Tibial artery (tissue), 4 donors: ENCODE results near the gene GIPC2.

Source experiments
- DNase-seq, 2 donors: peaks; one replicate each; pipeline ENCODE4 v3.0.0-alpha.2; 2019
- H3K27ac ChIP-seq, 2 donors: fragments of 200-600 bp; sonication (generic) in 1 of 2; 1 replicate in 1 of 2; 2 replicates in 1 of 2; pipeline ENCODE4 v1.5.1; 2018 to 2019; ENCODE audit warnings: mild to moderate bottlenecking in 1 of 2
- H3K27me3 ChIP-seq, 2 donors: fragments of 200-600 bp; sonication (generic) in 1 of 2; one replicate each; pipeline versions ENCODE4 v1.5.1 to v1.6.0; 2016 to 2019
- H3K36me3 ChIP-seq, 3 donors: fragments of 200-600 bp; sonication (generic) in 2 of 3; one replicate each; pipeline ENCODE4 v1.5.1; 2016 to 2019; ENCODE audit warnings: mild to moderate bottlenecking in 2 of 3
- H3K4me1 ChIP-seq, 4 donors: fragments of 200-600 bp; sonication (generic) in 2 of 4; 1 replicate in 3 of 4; 2 replicates in 1 of 4; pipeline ENCODE4 v1.5.1; 2016 to 2019
- H3K4me3 ChIP-seq, 2 donors: fragments of 200-600 bp; sonication (generic) in 1 of 2; 1 replicate in 1 of 2; 2 replicates in 1 of 2; pipeline ENCODE4 v1.5.1; 2018 to 2019; ENCODE audit warnings: mild to moderate bottlenecking in 2 of 2
- H3K9me3 ChIP-seq, 3 donors: fragments of 200-600 bp; sonication (generic) in 1 of 3; one replicate each; pipeline ENCODE4 v1.5.1; 2016 to 2019
- CTCF ChIP-seq, 2 experiments: fragments of 200-600 bp in 1 of 2; fragments of 450-650 bp in 1 of 2; IDR thresholded peaks; one replicate each; pipeline ENCODE4 v1.5.1; 2017 to 2019; ENCODE audit warnings: antibody characterized with exemption in 2 of 2, mild to moderate bottlenecking in 1 of 2, moderate library complexity in 1 of 2
- intact Hi-C: fragments of 100-400 bp; cut with DNase I; formaldehyde crosslinking; loops from one replicate; pipeline ENCODE4 v1.15.0; 2023; ENCODE audit warnings: low total_unique reads

The GIPC2 gene

GRCh38 chr1:78170859-78171258 lies 125.1 kb downstream of the GIPC2 start:
- TF ChIP-seq CTCF (IDR thresholded peaks at IDR 0.05): no peak
- H3K27ac ChIP-seq: no peak overlapping the region
- intact Hi-C loops: no loop called here
- DNase-seq: no peak
- H3K36me3 ChIP-seq: no peaks in the 10 kb centered on the region
- H3K9me3 ChIP-seq: no peaks in the 10 kb centered on the region
- H3K4me1 ChIP-seq: no peaks in the 10 kb centered on the region
- H3K27me3 ChIP-seq: no peaks in the 10 kb centered on the region
- no peak overlapping the region for H3K4me3 ChIP-seq

- no peaks in the 10 kb centered on the region for H3K27me3 ChIP-seq
- H3K4me1 ChIP-seq: no peaks in the 10 kb centered on the region
- H3K4me3 ChIP-seq: no peak overlapping the region
- no peak for TF ChIP-seq CTCF (IDR thresholded peaks at IDR 0.05)
- DNase-seq: no peak
- H3K27ac ChIP-seq: no peak overlapping the region
- no peaks in the 10 kb centered on the region for H3K9me3 ChIP-seq
- intact Hi-C loops: no loop called here
- H3K36me3 ChIP-seq: no peaks in the 10 kb centered on the region
Observed at GRCh38 chr1:78171736-78172590, 126.2 kb downstream of the GIPC2 start.

GRCh38 chr1:78176448-78176847 lies 130.7 kb downstream of the GIPC2 start:
- no peaks in the 10 kb centered on the region for H3K27me3 ChIP-seq
- no peak for DNase-seq
- H3K27ac ChIP-seq: no peak overlapping the region
- no peaks in the 10 kb centered on the region for H3K36me3 ChIP-seq
- no peak overlapping the region for H3K4me3 ChIP-seq
- H3K4me1 ChIP-seq: no peaks in the 10 kb centered on the region
- no peaks in the 10 kb centered on the region for H3K9me3 ChIP-seq
- intact Hi-C loops: no loop called here
- TF ChIP-seq CTCF (IDR thresholded peaks at IDR 0.05): no peak

- no peaks in the 10 kb centered on the region for H3K9me3 ChIP-seq
- intact Hi-C loops: no loop called here
- no peaks in the 10 kb centered on the region for H3K4me1 ChIP-seq
- no peak for TF ChIP-seq CTCF (IDR thresholded peaks at IDR 0.05)
- no peak for DNase-seq
- H3K27ac ChIP-seq: no peak overlapping the region
- H3K4me3 ChIP-seq: no peak overlapping the region
- H3K36me3 ChIP-seq: no peaks in the 10 kb centered on the region
- no peaks in the 10 kb centered on the region for H3K27me3 ChIP-seq
Observed at GRCh38 chr1:78177708-78178270, 132.0 kb downstream of the GIPC2 start.

- Histone ChIP-seq H3K4me3 (no peak overlapping the region), H3K9me3 (no peaks in the 10 kb centered on the region), H3K4me1 (no peaks in the 10 kb centered on the region), H3K27ac (no peak overlapping the region), H3K36me3 (no peaks in the 10 kb centered on the region), H3K27me3 (no peaks in the 10 kb centered on the region)
- intact Hi-C loops: no loop called here
- no peak for TF ChIP-seq CTCF (IDR thresholded peaks at IDR 0.05)
- no peak for DNase-seq
Observed at GRCh38 chr1:78178816-78179215, 133.1 kb downstream of the GIPC2 start.
